HEK293T (cell line): ENCODE results near the gene RPRD1B.

Source experiments
- BHLHE40 ChIP-seq: fragments of 450-650 bp; IDR thresholded peaks from 2 replicates; pipeline ENCODE4 v1.6.1; 2016; ENCODE audit warnings: mild to moderate bottlenecking, moderate library complexity, borderline replicate concordance
- CTBP1 ChIP-seq: fragments of 450-650 bp; IDR thresholded peaks from 2 replicates; pipeline ENCODE4 v1.6.1; 2016; ENCODE audit warnings: borderline replicate concordance
- ELF4 ChIP-seq: fragments of 450-650 bp; IDR thresholded peaks from 2 replicates; pipeline ENCODE4 v1.6.1; 2017; ENCODE audit warnings: antibody characterized with exemption
- FOXA1 ChIP-seq: fragments of 450-650 bp; IDR thresholded peaks from 2 replicates; pipeline ENCODE4 v1.6.1; 2016; ENCODE audit warnings: mild to moderate bottlenecking
- FOXK2 ChIP-seq: fragments of 450-650 bp; IDR thresholded peaks from 2 replicates; pipeline ENCODE4 v1.6.1; 2016; ENCODE audit warnings: mild to moderate bottlenecking
- FOXM1 ChIP-seq: fragments of 450-650 bp; IDR thresholded peaks from 2 replicates; pipeline ENCODE4 v1.6.1; 2017; ENCODE audit warnings: mild to moderate bottlenecking, borderline replicate concordance
- HDGF ChIP-seq: fragments of 450-650 bp; IDR thresholded peaks from 2 replicates; pipeline ENCODE4 v1.6.1; 2017; ENCODE audit warnings: antibody characterized with exemption, borderline replicate concordance
- L3MBTL2 ChIP-seq: fragments of 450-650 bp; conservative IDR thresholded peaks from 2 replicates; pipeline ENCODE4 v1.6.1; 2016; ENCODE audit warnings: mild to moderate bottlenecking
- LEF1 ChIP-seq: fragments of 450-650 bp; IDR thresholded peaks from 2 replicates; pipeline ENCODE4 v1.6.1; 2017; ENCODE audit warnings: mild to moderate bottlenecking, borderline replicate concordance
- NFRKB ChIP-seq: fragments of 450-650 bp; IDR thresholded peaks from 2 replicates; pipeline ENCODE4 v1.6.1; 2016; ENCODE audit warnings: mild to moderate bottlenecking, moderate library complexity
- SP1 ChIP-seq: fragments of 450-650 bp; IDR thresholded peaks from 2 replicates; pipeline ENCODE4 v1.6.1; 2017
- SUZ12 ChIP-seq: fragments of 450-650 bp; IDR thresholded peaks from 2 replicates; pipeline ENCODE4 v1.6.1; 2016; ENCODE audit warnings: mild to moderate bottlenecking
- TARDBP ChIP-seq: fragments of 450-650 bp; IDR thresholded peaks from 2 replicates; pipeline ENCODE4 v1.6.1; 2016

GRCh38 chr20:37994512-37994911 lies 39.0 kb upstream of the RPRD1B start:
- TF ChIP-seq ELF4 (no peak), SP1 (no peak), LEF1 (no peak), BHLHE40 (no peak), FOXM1 (no peak), NFRKB (no peak), FOXK2 (no peak), FOXA1 (no peak), TARDBP (no peak), CTBP1 (no peak), HDGF (no peak), L3MBTL2 (no peak), SUZ12 (no peak)
